CD4-positive, alpha-beta memory T cell (primary cell): ENCODE measurements around the gene MAP7. TPM values are rescaled to one million over a fixed set of nuclear protein-coding genes. Genes with fewer than 3 reads are reported as not detected.
"Not testable (repeated sequence)": the region's sequence is repeated elsewhere in the genome, so short reads cannot be mapped to it uniquely, and the experiment has no call there.

ENCODE experiments used
- CTCF ChIA-PET: fragments of 350-600 bp; sonication (Branson Sonifier 250); formaldehyde crosslinking; loops from one replicate; lab custom pipeline; 2021; ENCODE audit warnings: inconsistent platforms; ENCODE audit not compliant: partially characterized antibody; lab: Charles Lee
- POLR2A ChIA-PET: fragments of 350-600 bp; sonication (Branson Sonifier 250); formaldehyde crosslinking; loops from one replicate; lab custom pipeline; 2021; ENCODE audit not compliant: partially characterized antibody; lab: Charles Lee
- DNase-seq, 5 donors: peaks; one replicate each; pipeline versions ENCODE4 v3.0.0 to v3.0.0-alpha.2; 2020 to 2022; ENCODE audit warnings: mixed read lengths in 1 of 5
- H3K27ac ChIP-seq: one replicate; pipeline ENCODE4 v1.7.0; 2013; ENCODE audit warnings: low read depth, low read length
- H3K27me3 ChIP-seq: 2 replicates; pipeline ENCODE4 v1.7.0; 2013; ENCODE audit warnings: mild to moderate bottlenecking, low read length, moderate library complexity; ENCODE audit not compliant: insufficient read depth
- H3K36me3 ChIP-seq: 2 replicates; pipeline ENCODE4 v1.7.0; 2013; ENCODE audit warnings: mild to moderate bottlenecking, low read length, moderate library complexity; ENCODE audit not compliant: insufficient read depth
- H3K4me1 ChIP-seq: 2 replicates; pipeline ENCODE4 v1.7.0; 2013; ENCODE audit warnings: mild to moderate bottlenecking, low read length, moderate library complexity; ENCODE audit not compliant: insufficient read depth
- H3K4me3 ChIP-seq, 2 donors: one replicate each; pipeline ENCODE4 v1.7.0; 2013; ENCODE audit warnings: low read length in 2 of 2, mild to moderate bottlenecking in 1 of 2
- H3K9me3 ChIP-seq, 2 donors: one replicate each; pipeline ENCODE4 v1.7.0; 2013; ENCODE audit warnings: low read length in 2 of 2, control low read depth in 1 of 2; ENCODE audit not compliant: control insufficient read depth in 1 of 2
- H3K27ac Mint-ChIP-seq, 7 donors: one replicate each; pipeline ENCODE4 v1.8.0; 2020 to 2021; ENCODE audit warnings: mixed read lengths in 7 of 7, mild to moderate bottlenecking in 6 of 7, inconsistent platforms in 3 of 7, moderate library complexity in 3 of 7
- H3K27me3 Mint-ChIP-seq, 2 donors: one replicate each; pipeline ENCODE4 v1.8.0; 2020 to 2021; ENCODE audit warnings: mixed read lengths in 2 of 2
- H3K36me3 Mint-ChIP-seq, 2 donors: one replicate each; pipeline ENCODE4 v1.8.0; 2020 to 2021; ENCODE audit warnings: mixed read lengths in 2 of 2, inconsistent platforms in 1 of 2, mild to moderate bottlenecking in 1 of 2
- H3K4me1 Mint-ChIP-seq, 4 donors: one replicate each; pipeline ENCODE4 v1.8.0; 2020 to 2021; ENCODE audit warnings: mixed read lengths in 4 of 4, mild to moderate bottlenecking in 1 of 4
- H3K4me3 Mint-ChIP-seq, 8 donors: one replicate each; pipeline ENCODE4 v1.8.0; 2020 to 2021; ENCODE audit warnings: mixed read lengths in 8 of 8, mild to moderate bottlenecking in 7 of 8, moderate library complexity in 6 of 8, inconsistent platforms in 3 of 8
- H3K9me3 Mint-ChIP-seq, 8 donors: one replicate each; pipeline ENCODE4 v1.8.0; 2020 to 2021; ENCODE audit warnings: mixed read lengths in 8 of 8, mild to moderate bottlenecking in 5 of 8, inconsistent platforms in 3 of 8, moderate library complexity in 1 of 8
- intact Hi-C: fragments of 100-400 bp; cut with micrococcal nuclease; formaldehyde crosslinking; loops from one replicate; pipeline ENCODE4 v1.15.1; 2023
- polyA plus RNA-seq, 2 donors: library from polyadenylated mRNA; unstranded; fragments of 300-500 nt; fragmentation: Illumina TruSeq; gene quantifications; one replicate each; pipeline ENCODE4 v1.2.3, GENCODE V29; 2021
- total RNA-seq, 2 experiments: library from RNA; stranded (reverse); gene quantifications; one replicate each; pipeline ENCODE4 v1.2.3, GENCODE V29; 2021

The MAP7 gene
- total and polyA plus RNA-seq, 4 experiments from 2014 or later = 0.55 to 1.5 (median 0.65) TPM

DNA sequence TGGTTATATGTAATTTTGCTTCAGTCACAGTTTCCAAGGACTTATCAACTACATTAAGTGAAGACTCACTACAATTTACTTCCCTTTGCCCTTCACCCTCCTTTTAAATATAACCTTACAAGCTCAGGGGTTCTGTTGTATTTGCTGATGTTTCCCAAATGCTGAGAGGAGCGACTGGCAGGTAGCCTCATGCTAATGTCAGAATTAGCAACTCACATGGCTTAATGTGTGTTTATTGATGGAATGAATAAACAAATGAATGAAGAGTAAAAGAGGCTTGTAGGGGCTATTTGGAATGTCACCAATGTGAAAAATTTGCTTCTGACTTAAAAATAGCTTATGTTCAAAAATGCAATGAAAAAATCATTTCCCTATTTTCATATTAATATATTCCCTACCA, 41.4 kb upstream of the MAP7 start:
- H3K9me3 ChIP-seq = no peaks in the 10 kb centered on the region
- no peak for DNase-seq
- Mint-ChIP-seq H3K4me1 (peaks cover 22 to 30% (median 26%) of the 10 kb centered on the region in 4 donors), H3K9me3 (no peaks in the 10 kb centered on the region), H3K4me3 (no peak overlapping the region), H3K27ac (no peak overlapping the region), H3K36me3 (peaks cover 81 to 84% of the 10 kb centered on the region in 2 donors), H3K27me3 (no peaks in the 10 kb centered on the region)
- ChIA-PET POLR2A (no interaction called here), CTCF (no interaction called here)
- H3K4me3 ChIP-seq = no peak overlapping the region
- intact Hi-C loops = no loop called here
- H3K36me3 ChIP-seq = peaks cover 42% of the 10 kb centered on the region
- H3K27ac ChIP-seq = no peak overlapping the region
- peaks cover 21% of the 10 kb centered on the region for H3K4me1 ChIP-seq
- H3K27me3 ChIP-seq = no peaks in the 10 kb centered on the region

DNA sequence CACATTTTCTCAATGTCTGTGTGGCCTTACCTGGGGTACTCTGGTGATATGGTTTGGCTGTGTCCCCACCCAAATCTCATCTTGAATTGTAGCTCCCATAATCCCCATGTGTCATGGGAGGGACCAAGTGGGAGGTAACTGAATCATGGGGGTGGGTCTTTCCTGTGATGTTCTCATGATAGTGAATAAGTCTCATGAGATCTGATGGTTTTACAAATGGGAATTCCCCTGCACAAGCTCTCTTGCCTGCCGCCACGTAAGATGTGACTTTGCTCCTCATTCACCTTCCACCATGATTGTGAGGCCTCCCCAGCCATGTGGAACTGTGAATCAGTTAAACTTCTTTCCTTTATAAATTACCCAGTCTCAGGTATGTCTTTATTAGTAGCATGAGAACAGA, 40.6 kb upstream of the MAP7 start:
- CTCF ChIA-PET, intact Hi-C loops, H3K27me3 ChIP-seq, H3K9me3 ChIP-seq, H3K4me3 ChIP-seq, H3K27ac ChIP-seq, H3K27me3 Mint-ChIP-seq, H3K9me3 Mint-ChIP-seq, DNase-seq, H3K4me3 Mint-ChIP-seq, POLR2A ChIA-PET: not testable (repeated sequence)
- peak overlapping the region in 1 of 7 donors; percentile 38 for H3K27ac Mint-ChIP-seq
- peaks cover 79 to 80% of the 10 kb centered on the region in 2 donors for H3K36me3 Mint-ChIP-seq
- H3K4me1 ChIP-seq = peaks cover 21% of the 10 kb centered on the region
- H3K4me1 Mint-ChIP-seq = peaks cover 17 to 26% (median 20%) of the 10 kb centered on the region in 4 donors
- peaks cover 42% of the 10 kb centered on the region for H3K36me3 ChIP-seq

DNA sequence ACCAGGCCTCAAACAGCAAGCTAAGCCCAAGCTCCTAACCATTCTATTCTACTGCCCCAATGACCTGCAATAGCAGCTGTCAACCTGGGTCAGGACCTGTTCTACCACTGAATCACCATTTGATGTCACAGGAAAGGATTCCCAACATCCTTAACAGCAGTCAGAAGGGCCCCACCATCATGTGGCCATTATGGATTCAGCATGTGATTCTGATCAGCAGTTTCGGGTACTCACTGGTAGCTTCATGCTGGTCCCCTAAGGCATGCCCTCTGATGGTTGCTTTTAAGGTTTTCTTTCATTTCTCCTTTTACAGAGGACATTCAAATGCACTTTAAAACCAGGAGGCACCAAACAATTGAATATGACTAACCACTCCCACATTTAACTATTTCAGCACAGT, 37.3 kb upstream of the MAP7 start:
- CTCF ChIA-PET = no interaction called here
- no peaks in the 10 kb centered on the region for H3K4me1 ChIP-seq
- DNase-seq = no peak
- Mint-ChIP-seq H3K4me1 (peaks cover 0 to 1% (median 0%) of the 10 kb centered on the region in 4 donors), H3K27me3 (no peaks in the 10 kb centered on the region), H3K4me3 (no peak overlapping the region), H3K36me3 (peaks cover 73 to 74% of the 10 kb centered on the region in 2 donors), H3K27ac (peak overlapping the region in 2 of 7 donors; percentile 10 to 39), H3K9me3 (no peaks in the 10 kb centered on the region)
- peaks cover 47% of the 10 kb centered on the region for H3K36me3 ChIP-seq
- no peaks in the 10 kb centered on the region for H3K27me3 ChIP-seq
- POLR2A ChIA-PET = no interaction called here
- H3K9me3 ChIP-seq = no peaks in the 10 kb centered on the region
- H3K4me3 ChIP-seq = no peak overlapping the region
- intact Hi-C loops = no loop called here
- H3K27ac ChIP-seq = no peak overlapping the region

DNA sequence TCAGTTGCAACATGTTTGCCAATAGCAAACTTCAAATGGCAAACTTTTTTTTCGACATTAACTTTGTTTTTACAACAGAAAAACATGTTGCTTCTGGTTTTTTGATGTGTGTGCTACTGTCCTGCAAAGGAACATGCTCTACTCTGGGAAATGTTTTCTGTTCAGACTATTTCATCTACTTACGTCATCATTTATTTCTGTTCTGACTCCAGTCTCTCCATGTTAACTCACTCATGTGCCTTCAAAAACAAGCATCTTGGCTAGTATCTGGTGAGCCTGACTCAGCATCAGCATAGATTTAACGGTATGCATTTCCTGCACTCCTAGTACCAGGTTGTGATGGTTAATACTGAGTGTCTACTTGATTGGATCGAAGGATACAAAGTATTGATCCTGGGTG, 36.1 kb upstream of the MAP7 start:
- Histone ChIP-seq H3K27ac (no peak overlapping the region), H3K4me1 (no peaks in the 10 kb centered on the region), H3K36me3 (peaks cover 41% of the 10 kb centered on the region), H3K9me3 (no peaks in the 10 kb centered on the region), H3K27me3 (no peaks in the 10 kb centered on the region), H3K4me3 (no peak overlapping the region)
- Mint-ChIP-seq H3K27me3 (no peaks in the 10 kb centered on the region), H3K4me3 (no peak overlapping the region), H3K36me3 (peaks cover 62 to 74% of the 10 kb centered on the region in 2 donors), H3K4me1 (peaks cover 0 to 1% (median 0%) of the 10 kb centered on the region in 4 donors), H3K9me3 (no peaks in the 10 kb centered on the region), H3K27ac (peak overlapping the region in 2 of 7 donors; percentile 9 to 19)
- POLR2A ChIA-PET = no interaction called here
- CTCF ChIA-PET = interaction anchor here (1.4 kb wide), 1 partner anchor 206 kb away, joined by 5 read pairs; the partner anchor contains the start of gene MAP3K5
- intact Hi-C loops = no loop called here
- DNase-seq = no peak

DNA sequence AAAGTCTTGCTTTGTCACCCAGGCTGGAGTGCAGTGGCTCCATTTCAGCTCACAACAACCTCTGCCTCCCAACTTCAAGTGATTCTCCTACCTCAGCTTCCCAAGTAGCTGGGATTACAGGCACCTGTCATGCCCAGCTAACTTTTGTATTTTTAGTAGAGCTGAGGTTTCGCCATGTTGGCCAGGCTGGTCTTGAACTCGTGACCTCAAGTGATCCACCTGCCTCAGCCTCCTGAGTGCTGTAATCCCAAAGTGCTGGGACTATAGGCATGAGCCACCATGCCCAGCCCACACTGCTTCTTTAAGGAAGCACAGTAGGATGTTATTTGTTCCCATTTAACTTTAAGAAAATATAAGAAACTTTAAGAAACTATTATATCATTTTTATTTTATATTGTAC, 35.3 kb upstream of the MAP7 start:
- peaks cover 60 to 74% of the 10 kb centered on the region in 2 donors for H3K36me3 Mint-ChIP-seq
- H3K9me3 ChIP-seq, H3K9me3 Mint-ChIP-seq, DNase-seq, H3K4me3 Mint-ChIP-seq, H3K27ac Mint-ChIP-seq, H3K27me3 Mint-ChIP-seq, POLR2A ChIA-PET, H3K27ac ChIP-seq, H3K4me3 ChIP-seq, H3K4me1 Mint-ChIP-seq, H3K4me1 ChIP-seq, intact Hi-C loops, H3K27me3 ChIP-seq: not testable (repeated sequence)
- CTCF ChIA-PET = interaction anchor here (0.7 to 2.6 kb wide), 3 partner anchors 11 to 207 kb away, joined by 3 to 9 read pairs (median 5); partner anchors contain the start of gene MAP3K5
- H3K36me3 ChIP-seq = peaks cover 39% of the 10 kb centered on the region

DNA sequence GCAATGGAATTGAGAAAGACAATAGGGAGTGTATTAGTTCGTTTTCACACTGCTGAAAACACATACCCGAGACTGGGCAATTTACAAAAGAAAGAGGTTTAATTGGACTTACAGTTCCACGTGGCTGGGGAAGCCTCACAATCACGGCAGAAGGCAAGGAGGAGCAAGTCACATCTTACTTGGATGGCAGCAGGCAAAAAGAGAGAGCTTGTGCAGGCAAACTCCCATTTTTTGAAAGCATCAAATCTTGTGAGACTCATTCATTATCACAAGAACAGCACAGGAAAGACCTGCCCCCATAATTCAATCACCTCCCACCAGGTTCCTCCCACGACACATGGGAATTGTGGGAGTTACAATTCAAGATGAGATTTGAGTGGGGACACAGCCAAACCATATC, 34.1 kb upstream of the MAP7 start:
- H3K27me3 ChIP-seq, H3K27me3 Mint-ChIP-seq, H3K4me3 Mint-ChIP-seq, H3K4me1 Mint-ChIP-seq, POLR2A ChIA-PET, intact Hi-C loops, H3K27ac ChIP-seq, H3K4me1 ChIP-seq, H3K4me3 ChIP-seq, DNase-seq, H3K9me3 ChIP-seq, H3K9me3 Mint-ChIP-seq: not testable (repeated sequence)
- H3K36me3 Mint-ChIP-seq = peaks cover 61 to 76% of the 10 kb centered on the region in 2 donors
- CTCF ChIA-PET = interaction anchor here (0.6 to 2.6 kb wide), 3 partner anchors 17 to 195 kb away, joined by 3 to 9 read pairs (median 4); no protein-coding TSS in a partner anchor
- peaks cover 42% of the 10 kb centered on the region for H3K36me3 ChIP-seq
- H3K27ac Mint-ChIP-seq = peak overlapping the region in 1 of 7 donors; percentile 68

DNA sequence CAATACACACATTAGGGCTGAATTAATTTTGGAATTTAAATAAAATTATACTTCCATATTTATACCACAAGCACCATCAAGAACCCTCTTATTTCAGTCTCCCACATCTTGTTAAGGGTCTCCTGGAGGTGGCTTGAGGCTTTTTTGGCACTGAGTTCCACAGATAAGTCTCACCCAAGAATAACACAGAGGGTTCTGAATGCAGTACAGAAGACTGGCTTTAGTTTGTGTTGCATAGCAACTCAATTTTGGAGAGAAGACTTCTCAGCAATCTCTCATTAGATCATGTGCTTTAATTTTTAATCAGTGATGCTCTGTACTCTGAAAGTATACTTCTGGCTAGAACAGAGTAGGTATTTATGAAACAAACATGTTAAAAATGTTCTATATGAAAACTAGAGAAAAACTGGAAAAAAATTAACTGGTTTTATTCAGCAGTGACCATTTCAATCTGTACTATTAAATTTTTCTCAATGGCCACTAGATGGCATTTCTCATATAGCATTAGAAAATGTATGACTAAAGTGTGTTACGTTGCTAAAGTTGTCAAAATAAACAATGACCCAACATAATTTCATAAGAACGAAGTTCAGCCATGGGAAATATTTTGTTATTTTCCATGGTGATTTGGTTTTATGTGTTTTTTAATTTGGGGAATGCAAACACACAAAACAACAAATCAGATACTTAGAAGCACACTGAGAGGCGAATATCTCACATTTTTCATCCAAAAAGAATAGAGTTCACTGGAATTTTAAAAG, 32.7 kb upstream of the MAP7 start:
- H3K36me3 Mint-ChIP-seq = peaks cover 59 to 72% of the 10 kb centered on the region in 2 donors
- no peaks in the 10 kb centered on the region for H3K9me3 Mint-ChIP-seq
- intact Hi-C loops = loop anchor here (1.0 kb wide), 1 partner anchor 210 kb away; no protein-coding TSS in a partner anchor
- ChIA-PET POLR2A (no interaction called here), CTCF (interaction anchor here (1.4 to 2.6 kb wide), 2 partner anchors 10 to 62 kb away, joined by 4 to 9 read pairs; no protein-coding TSS in a partner anchor)
- Histone ChIP-seq H3K27me3 (no peaks in the 10 kb centered on the region), H3K36me3 (peaks cover 41% of the 10 kb centered on the region), H3K4me1 (no peaks in the 10 kb centered on the region), H3K9me3 (no peaks in the 10 kb centered on the region), H3K27ac (no peak overlapping the region), H3K4me3 (no peak overlapping the region)
- peak overlapping the region in 1 of 7 donors; percentile 36 for H3K27ac Mint-ChIP-seq
- DNase-seq = peak in 1 of 5 donors; percentile 3
- H3K4me1 Mint-ChIP-seq = peaks cover 0 to 1% (median under 1%) of the 10 kb centered on the region in 4 donors
- H3K4me3 Mint-ChIP-seq = no peak overlapping the region
- no peaks in the 10 kb centered on the region for H3K27me3 Mint-ChIP-seq
